OCI-LY1 (cell line): Measurements from ENCODE around the gene PTH2R.
"Not testable (repeated sequence)": the region's sequence is repeated elsewhere in the genome, so short reads cannot be mapped to it uniquely, and the experiment has no call there.

ENCODE experiments used
- H2AFZ ChIP-seq: fragments of 200-600 bp; sonication (generic), shearing (Covaris generic); 2 replicates; pipeline ENCODE4 v1.6.0; 2014; ENCODE audit warnings: antibody characterized with exemption, mild to moderate bottlenecking, low read length
- H3F3A ChIP-seq: fragments of 200-600 bp; sonication (generic), shearing (Covaris generic); 2 replicates; pipeline ENCODE4 v1.6.0; 2014; ENCODE audit warnings: mild to moderate bottlenecking, antibody characterized with exemption, low read length, moderate library complexity; ENCODE audit not compliant: insufficient read depth
- H3K27ac ChIP-seq: fragments of 200-600 bp; sonication (generic); 2 replicates; pipeline ENCODE4 v1.5.1; 2014; ENCODE audit warnings: low read length, mixed run types, mild to moderate bottlenecking, low read depth; ENCODE audit not compliant: poor library complexity, severe bottlenecking
- H3K27me3 ChIP-seq: fragments of 200-600 bp; sonication (generic); 2 replicates; pipeline ENCODE4 v1.6.0; 2014; ENCODE audit warnings: antibody characterized with exemption, mild to moderate bottlenecking, low read length, moderate library complexity; ENCODE audit not compliant: insufficient read depth
- H3K36me3 ChIP-seq: fragments of 200-600 bp; sonication (generic); 2 replicates; pipeline ENCODE4 v1.6.1; 2014; ENCODE audit warnings: mild to moderate bottlenecking, antibody characterized with exemption, low read length, moderate library complexity, mixed read lengths; ENCODE audit not compliant: insufficient read depth
- H3K4me1 ChIP-seq: fragments of 200-600 bp; sonication (generic); 2 replicates; pipeline ENCODE4 v1.5.1; 2014; ENCODE audit warnings: mild to moderate bottlenecking, low read length, moderate library complexity; ENCODE audit not compliant: insufficient read depth, severe bottlenecking
- H3K4me2 ChIP-seq: fragments of 200-600 bp; sonication (generic), shearing (Covaris generic); 2 replicates; pipeline ENCODE4 v1.6.1; 2014; ENCODE audit warnings: low read length
- H3K4me3 ChIP-seq: fragments of 200-600 bp; sonication (generic); 2 replicates; pipeline ENCODE4 v1.5.1; 2014; ENCODE audit warnings: low read length, low read depth, mild to moderate bottlenecking, mixed read lengths; ENCODE audit not compliant: poor library complexity, severe bottlenecking
- H3K79me2 ChIP-seq: fragments of 200-600 bp; shearing (Covaris generic); 2 replicates; pipeline ENCODE4 v1.6.1; 2016; ENCODE audit warnings: mixed run types, low read length, mixed read lengths; ENCODE audit not compliant: insufficient read depth
- H3K9ac ChIP-seq: fragments of 200-600 bp; sonication (generic), shearing (Covaris generic); 2 replicates; pipeline ENCODE4 v1.6.1; 2014; ENCODE audit warnings: mild to moderate bottlenecking, low read length, mixed read lengths
- H3K9me2 ChIP-seq: fragments of 200-600 bp; sonication (generic), shearing (Covaris generic); 2 replicates; pipeline ENCODE4 v1.6.1; 2014; ENCODE audit warnings: low read depth, mild to moderate bottlenecking, low read length, mixed read lengths
- H3K9me3 ChIP-seq: fragments of 200-600 bp; shearing (Covaris generic); 2 replicates; pipeline ENCODE4 v1.6.1; 2014; ENCODE audit warnings: low read length, mixed read lengths
- H4K20me1 ChIP-seq: fragments of 200-600 bp; sonication (generic), shearing (Covaris generic); 2 replicates; pipeline ENCODE4 v1.6.0; 2016; ENCODE audit warnings: mild to moderate bottlenecking, low read length; ENCODE audit not compliant: insufficient read depth
- CTCF ChIP-seq: fragments of 200-600 bp; sonication (generic), shearing (Covaris generic); IDR thresholded peaks from 2 replicates; pipeline ENCODE4 v1.5.1; 2017; ENCODE audit warnings: mild to moderate bottlenecking, antibody characterized with exemption, low read length, moderate library complexity, mixed read lengths
- EZH2 ChIP-seq: fragments of 200-600 bp; sonication (generic), shearing (Covaris generic); IDR thresholded peaks from 2 replicates; pipeline ENCODE4 v1.8.0; 2017; ENCODE audit warnings: borderline replicate concordance, mixed run types, mild to moderate bottlenecking, antibody characterized with exemption, low read length, moderate library complexity, mixed read lengths

Gene PTH2R

GRCh38 chr2:208441951-208442350 lies 35.4 kb downstream of the PTH2R start:
- H3K4me3 ChIP-seq, result no peak overlapping the region
- TF ChIP-seq CTCF (no peak), EZH2 (no peak)
- no peaks in the 10 kb centered on the region for H3K9me2 ChIP-seq
- H3K4me2 ChIP-seq, result no peak overlapping the region
- H3K4me1 ChIP-seq, result no peaks in the 10 kb centered on the region
- no peaks in the 10 kb centered on the region for H4K20me1 ChIP-seq
- H3K27ac ChIP-seq, result no peak overlapping the region
- H3F3A ChIP-seq, result no peaks in the 10 kb centered on the region
- H3K9me3 ChIP-seq, result no peaks in the 10 kb centered on the region
- no peak overlapping the region for H3K9ac ChIP-seq
- H3K27me3 ChIP-seq, result no peaks in the 10 kb centered on the region
- no peaks in the 10 kb centered on the region for H3K79me2 ChIP-seq
- no peaks in the 10 kb centered on the region for H3K36me3 ChIP-seq
- H2AFZ ChIP-seq, result no peak overlapping the region

DNA sequence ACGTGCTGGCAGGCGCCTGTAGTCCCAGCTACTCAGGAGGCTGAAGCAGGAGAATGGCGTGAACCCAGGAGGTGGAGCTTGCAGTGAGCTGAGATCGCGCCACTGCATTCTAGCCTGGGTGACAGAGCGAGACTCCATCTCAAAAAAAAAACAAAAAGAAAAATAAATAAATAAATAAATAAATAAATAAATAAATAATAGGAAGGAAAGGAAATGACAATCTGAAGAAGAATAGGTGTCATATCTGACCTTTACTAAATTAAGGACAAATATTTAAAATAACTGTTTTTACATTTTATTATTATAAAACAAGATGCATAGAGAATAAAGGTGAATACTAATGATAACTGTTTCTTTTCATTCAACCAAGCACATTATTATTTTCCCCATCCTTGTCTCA lies 40.9 kb downstream of the PTH2R start:
- H2AFZ ChIP-seq, H3K27me3 ChIP-seq, H4K20me1 ChIP-seq, H3K27ac ChIP-seq, H3F3A ChIP-seq, H3K4me3 ChIP-seq, H3K36me3 ChIP-seq, H3K9ac ChIP-seq, H3K9me3 ChIP-seq, H3K9me2 ChIP-seq, H3K4me2 ChIP-seq, H3K4me1 ChIP-seq, H3K79me2 ChIP-seq: not testable (repeated sequence)

DNA sequence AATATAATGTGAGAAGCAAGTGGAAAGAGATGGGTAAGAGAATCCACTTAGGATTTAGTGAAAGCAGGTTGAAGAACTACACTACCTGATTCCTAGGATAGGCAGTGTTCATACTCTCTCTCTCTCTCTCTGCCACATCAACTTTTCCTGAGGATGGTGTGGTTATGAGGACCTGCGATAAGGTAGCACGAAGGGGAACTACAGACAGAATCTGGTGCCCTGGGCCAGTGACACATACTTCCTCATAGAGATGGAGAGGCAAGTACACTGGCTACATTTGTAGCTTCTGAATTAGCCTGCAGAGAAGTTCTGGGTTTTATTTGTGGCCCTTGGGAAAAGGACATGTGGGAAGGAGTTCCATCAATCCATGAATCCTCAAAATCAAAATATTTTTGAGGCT lies 44.5 kb downstream of the PTH2R start:
- no peaks in the 10 kb centered on the region for H4K20me1 ChIP-seq
- H3K9me3 ChIP-seq, result no peaks in the 10 kb centered on the region
- TF ChIP-seq CTCF (no peak), EZH2 (no peak)
- H3K4me2 ChIP-seq, result no peak overlapping the region
- no peaks in the 10 kb centered on the region for H3K9me2 ChIP-seq
- H3K9ac ChIP-seq, result no peak overlapping the region
- no peaks in the 10 kb centered on the region for H3F3A ChIP-seq
- no peaks in the 10 kb centered on the region for H3K36me3 ChIP-seq
- H3K27ac ChIP-seq, result no peak overlapping the region
- H3K4me3 ChIP-seq, result no peak overlapping the region
- no peaks in the 10 kb centered on the region for H3K4me1 ChIP-seq
- H3K79me2 ChIP-seq, result no peaks in the 10 kb centered on the region
- H3K27me3 ChIP-seq, result no peaks in the 10 kb centered on the region
- H2AFZ ChIP-seq, result no peak overlapping the region

DNA sequence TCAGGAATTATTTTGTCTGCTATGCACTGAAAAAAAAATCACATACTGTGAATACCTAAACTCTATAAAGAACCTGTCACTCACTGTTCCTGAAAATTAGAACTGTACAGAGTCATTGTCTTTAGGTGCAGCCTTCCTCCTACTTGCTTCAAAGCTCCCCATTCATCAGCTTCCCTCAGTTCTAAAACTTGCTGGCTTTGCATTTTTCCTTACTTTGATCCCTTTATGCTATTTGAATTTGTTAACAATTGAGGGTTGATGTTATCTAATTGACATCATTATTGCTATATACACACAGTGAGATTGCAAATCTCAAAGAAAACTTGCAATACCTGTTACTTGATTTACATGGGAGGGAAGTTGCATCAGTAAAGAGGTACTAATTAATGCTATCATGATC lies 48.3 kb downstream of the PTH2R start:
- H3K4me3 ChIP-seq, result no peak overlapping the region
- H3K4me2 ChIP-seq, result no peak overlapping the region
- no peaks in the 10 kb centered on the region for H3K36me3 ChIP-seq
- no peaks in the 10 kb centered on the region for H3K4me1 ChIP-seq
- H4K20me1 ChIP-seq, result no peaks in the 10 kb centered on the region
- H3K9me3 ChIP-seq, result no peaks in the 10 kb centered on the region
- no peak overlapping the region for H3K27ac ChIP-seq
- H2AFZ ChIP-seq, result no peak overlapping the region
- TF ChIP-seq CTCF (no peak), EZH2 (no peak)
- no peaks in the 10 kb centered on the region for H3F3A ChIP-seq
- no peaks in the 10 kb centered on the region for H3K9me2 ChIP-seq
- no peaks in the 10 kb centered on the region for H3K79me2 ChIP-seq
- no peak overlapping the region for H3K9ac ChIP-seq
- no peaks in the 10 kb centered on the region for H3K27me3 ChIP-seq
